Effector memory CD4-positive, alpha-beta T cell (primary cell): ENCODE results near the gene AOPEP.

Experiments
- DNase-seq, 3 donors: peaks; one replicate each; pipeline ENCODE4 v3.0.0-alpha.2; 2020
- H3K27ac ChIP-seq: 2 replicates; pipeline ENCODE4 v1.7.0; 2013; ENCODE audit warnings: mild to moderate bottlenecking, low read length, moderate library complexity; ENCODE audit not compliant: insufficient read depth, poor library complexity, severe bottlenecking
- H3K27me3 ChIP-seq: replicated peaks from 2 replicates; pipeline ENCODE4 v1.7.0; 2013; ENCODE audit warnings: mild to moderate bottlenecking, low read length; ENCODE audit not compliant: insufficient read depth, control insufficient read depth, poor library complexity, severe bottlenecking
- H3K36me3 ChIP-seq: 2 replicates; pipeline ENCODE4 v1.7.0; 2013; ENCODE audit warnings: mild to moderate bottlenecking, low read length, moderate library complexity; ENCODE audit not compliant: control insufficient read depth, insufficient read depth
- H3K4me1 ChIP-seq: 2 replicates; pipeline ENCODE4 v1.7.0; 2013; ENCODE audit warnings: low read length, mild to moderate bottlenecking; ENCODE audit not compliant: control insufficient read depth, insufficient read depth, poor library complexity, severe bottlenecking
- H3K4me3 ChIP-seq: 2 replicates; pipeline ENCODE4 v1.7.0; 2013; ENCODE audit warnings: low read length, low read depth, mild to moderate bottlenecking; ENCODE audit not compliant: insufficient read depth, poor library complexity, severe bottlenecking
- H3K9me3 ChIP-seq: 2 replicates; pipeline ENCODE4 v1.7.0; 2013; ENCODE audit warnings: mild to moderate bottlenecking, low read length, moderate library complexity; ENCODE audit not compliant: control insufficient read depth

The AOPEP gene

GRCh38 chr9:94734054-94734754 is 7.7 kb downstream of the AOPEP start:
- Histone ChIP-seq H3K4me3 (no peak overlapping the region), H3K4me1 (no peaks in the 10 kb centered on the region), H3K36me3 (no peaks in the 10 kb centered on the region), H3K27ac (no peak overlapping the region), H3K27me3 (no peaks in the 10 kb centered on the region), H3K9me3 (no peaks in the 10 kb centered on the region)
- no peak for DNase-seq

- H3K27ac ChIP-seq, result no peak overlapping the region
- H3K4me1 ChIP-seq, result no peaks in the 10 kb centered on the region
- no peak for DNase-seq
- H3K9me3 ChIP-seq, result no peaks in the 10 kb centered on the region
- no peaks in the 10 kb centered on the region for H3K27me3 ChIP-seq
- no peak overlapping the region for H3K4me3 ChIP-seq
- H3K36me3 ChIP-seq, result no peaks in the 10 kb centered on the region
These were observed 10.3 kb downstream of the AOPEP start for GRCh38 chr9:94736759-94737158.

- Histone ChIP-seq H3K9me3 (no peaks in the 10 kb centered on the region), H3K4me1 (no peaks in the 10 kb centered on the region), H3K36me3 (no peaks in the 10 kb centered on the region), H3K27ac (no peak overlapping the region), H3K27me3 (no peaks in the 10 kb centered on the region), H3K4me3 (no peak overlapping the region)
- DNase-seq, result no peak
These were observed 13.8 kb downstream of the AOPEP start for GRCh38 chr9:94740145-94740840.

GRCh38 chr9:94741866-94742265 is 15.4 kb downstream of the AOPEP start:
- Histone ChIP-seq H3K27me3 (no peaks in the 10 kb centered on the region), H3K36me3 (no peaks in the 10 kb centered on the region), H3K9me3 (no peaks in the 10 kb centered on the region), H3K4me1 (no peaks in the 10 kb centered on the region), H3K4me3 (no peak overlapping the region), H3K27ac (no peak overlapping the region)
- DNase-seq, result no peak

GRCh38 chr9:94743035-94743954 is 16.8 kb downstream of the AOPEP start:
- Histone ChIP-seq H3K27me3 (no peaks in the 10 kb centered on the region), H3K27ac (no peak overlapping the region), H3K36me3 (no peaks in the 10 kb centered on the region), H3K4me3 (no peak overlapping the region), H3K4me1 (no peaks in the 10 kb centered on the region), H3K9me3 (no peaks in the 10 kb centered on the region)
- DNase-seq, result no peak

- H3K27me3 ChIP-seq, result no peaks in the 10 kb centered on the region
- H3K4me1 ChIP-seq, result no peaks in the 10 kb centered on the region
- no peak overlapping the region for H3K27ac ChIP-seq
- H3K4me3 ChIP-seq, result no peak overlapping the region
- no peaks in the 10 kb centered on the region for H3K36me3 ChIP-seq
- no peaks in the 10 kb centered on the region for H3K9me3 ChIP-seq
- DNase-seq, result no peak
These were observed 19.5 kb downstream of the AOPEP start for GRCh38 chr9:94745806-94746540.

GRCh38 chr9:94746541-94747370 is 20.3 kb downstream of the AOPEP start:
- no peaks in the 10 kb centered on the region for H3K4me1 ChIP-seq
- no peak overlapping the region for H3K27ac ChIP-seq
- no peak overlapping the region for H3K4me3 ChIP-seq
- H3K27me3 ChIP-seq, result no peaks in the 10 kb centered on the region
- no peak for DNase-seq
- no peaks in the 10 kb centered on the region for H3K36me3 ChIP-seq
- no peaks in the 10 kb centered on the region for H3K9me3 ChIP-seq

- Histone ChIP-seq H3K27me3 (no peaks in the 10 kb centered on the region), H3K36me3 (peaks cover 4% of the 10 kb centered on the region), H3K4me1 (no peaks in the 10 kb centered on the region), H3K4me3 (no peak overlapping the region), H3K9me3 (no peaks in the 10 kb centered on the region), H3K27ac (no peak overlapping the region)
- no peak for DNase-seq
These were observed 28.5 kb downstream of the AOPEP start for GRCh38 chr9:94754976-94755475.

- DNase-seq, result no peak
- no peaks in the 10 kb centered on the region for H3K4me1 ChIP-seq
- H3K9me3 ChIP-seq, result no peaks in the 10 kb centered on the region
- no peak overlapping the region for H3K4me3 ChIP-seq
- no peak overlapping the region for H3K27ac ChIP-seq
- H3K36me3 ChIP-seq, result peaks cover 4% of the 10 kb centered on the region
- no peaks in the 10 kb centered on the region for H3K27me3 ChIP-seq
These were observed 30.7 kb downstream of the AOPEP start for GRCh38 chr9:94757158-94757557.
